NCI-H345 (cell line): ENCODE data around the gene SERPINB1.

Experiments
- DNase-seq: peaks from one replicate; lab custom pipeline; 2025; lab: John Stamatoyannopoulos, UW

SERPINB1 gene

DNA sequence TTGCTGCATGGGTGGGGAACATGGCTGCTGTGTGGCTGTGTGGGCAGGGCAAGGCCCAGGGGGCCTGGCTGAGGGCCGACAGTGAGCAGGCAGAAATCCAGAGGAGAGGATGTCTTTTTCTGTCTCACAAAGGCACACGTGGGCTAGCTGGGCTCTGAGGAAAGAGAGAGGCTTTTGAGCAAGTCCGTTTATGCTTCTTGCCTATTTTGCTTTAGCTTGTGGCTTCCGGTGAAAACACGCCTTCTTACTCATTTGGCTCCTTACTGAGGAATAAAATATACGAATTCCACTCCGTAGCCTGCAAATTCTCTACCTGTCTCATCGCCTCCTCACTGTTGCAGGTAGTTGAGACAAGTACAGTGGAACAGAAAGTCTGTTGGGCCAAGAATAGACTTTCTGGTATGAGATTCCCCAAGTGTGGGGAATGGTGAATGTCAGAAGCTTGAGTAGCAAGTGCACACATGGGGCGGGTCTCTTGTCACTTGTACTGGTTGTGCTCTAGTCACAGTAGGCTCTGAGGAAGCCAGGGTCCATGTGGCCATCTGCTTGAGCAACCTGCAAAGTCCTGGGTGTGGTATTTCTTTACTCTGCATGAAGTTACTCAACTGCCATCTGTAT is 48.0 kb downstream of the SERPINB1 start:
- peak; percentile 6 for DNase-seq

GRCh38 chr6:2792330-2793110 is 49.1 kb downstream of the SERPINB1 start:
- no peak for DNase-seq

DNA sequence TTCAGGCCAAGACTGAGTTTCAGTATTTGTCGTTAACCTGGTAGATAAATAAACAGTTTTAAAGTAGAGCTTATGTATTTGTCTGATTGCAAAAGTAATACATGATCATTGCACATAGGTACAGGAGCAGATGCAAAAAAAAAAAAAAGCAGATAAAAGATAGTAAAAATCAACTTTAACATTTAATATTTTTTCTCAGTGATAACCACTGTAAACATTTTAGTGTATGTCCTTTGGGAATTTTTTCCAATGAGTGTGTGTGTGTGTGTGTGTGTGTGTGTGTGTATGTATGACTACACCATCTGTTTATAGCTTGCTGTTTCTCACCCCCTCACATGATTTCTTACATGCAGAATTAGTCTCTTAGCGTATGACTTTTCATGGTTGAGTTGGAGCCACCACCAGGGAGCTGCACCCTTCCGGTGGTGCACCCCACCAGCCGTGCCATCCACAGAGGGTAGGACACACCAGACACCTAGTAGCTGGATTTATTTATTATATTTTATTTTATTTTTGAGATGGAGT is 50.2 kb downstream of the SERPINB1 start:
- DNase-seq, result no peak

GRCh38 chr6:2790588-2791449 is 50.8 kb downstream of the SERPINB1 start:
- no peak for DNase-seq

GRCh38 chr6:2786269-2786668 is 55.4 kb downstream of the SERPINB1 start:
- DNase-seq, result no peak

DNA sequence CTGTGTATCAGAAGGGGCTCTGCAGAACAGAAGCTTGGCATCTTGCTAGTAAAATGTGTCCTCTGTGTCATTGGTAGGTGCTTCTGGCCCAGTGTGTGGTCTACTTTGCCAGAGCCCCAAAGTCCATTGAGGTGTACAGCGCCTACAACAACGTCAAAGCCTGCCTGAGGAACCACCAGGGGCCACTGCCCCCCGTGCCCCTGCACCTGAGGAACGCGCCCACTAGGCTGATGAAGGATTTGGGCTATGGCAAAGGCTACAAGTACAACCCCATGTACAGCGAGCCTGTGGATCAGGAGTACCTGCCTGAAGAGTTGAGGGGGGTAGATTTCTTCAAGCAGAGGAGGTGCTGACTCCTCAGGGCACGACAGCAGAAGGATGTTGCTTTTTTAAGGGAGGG is 56.7 kb downstream of the SERPINB1 start:
- DNase-seq, result no peak

DNA sequence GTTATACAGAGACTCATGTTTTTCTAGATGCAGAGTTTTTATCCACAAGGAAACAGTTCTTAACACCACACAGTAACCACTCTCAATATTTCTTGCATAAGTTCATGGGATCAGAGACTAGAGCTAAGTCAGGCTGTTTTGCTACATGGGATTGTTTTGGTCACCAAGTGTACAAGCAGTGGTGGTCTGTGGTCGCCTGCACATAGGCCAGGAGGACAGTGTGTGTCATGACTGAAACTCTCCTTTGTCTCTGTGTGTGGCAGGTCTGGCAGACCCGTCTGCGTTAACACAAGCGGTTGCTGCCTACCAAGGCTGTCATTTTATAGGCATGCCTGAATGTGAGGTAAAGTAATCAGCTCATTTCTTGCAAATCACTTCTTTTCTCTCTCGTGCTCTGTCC is 57.6 kb downstream of the SERPINB1 start:
- no peak for DNase-seq

DNA sequence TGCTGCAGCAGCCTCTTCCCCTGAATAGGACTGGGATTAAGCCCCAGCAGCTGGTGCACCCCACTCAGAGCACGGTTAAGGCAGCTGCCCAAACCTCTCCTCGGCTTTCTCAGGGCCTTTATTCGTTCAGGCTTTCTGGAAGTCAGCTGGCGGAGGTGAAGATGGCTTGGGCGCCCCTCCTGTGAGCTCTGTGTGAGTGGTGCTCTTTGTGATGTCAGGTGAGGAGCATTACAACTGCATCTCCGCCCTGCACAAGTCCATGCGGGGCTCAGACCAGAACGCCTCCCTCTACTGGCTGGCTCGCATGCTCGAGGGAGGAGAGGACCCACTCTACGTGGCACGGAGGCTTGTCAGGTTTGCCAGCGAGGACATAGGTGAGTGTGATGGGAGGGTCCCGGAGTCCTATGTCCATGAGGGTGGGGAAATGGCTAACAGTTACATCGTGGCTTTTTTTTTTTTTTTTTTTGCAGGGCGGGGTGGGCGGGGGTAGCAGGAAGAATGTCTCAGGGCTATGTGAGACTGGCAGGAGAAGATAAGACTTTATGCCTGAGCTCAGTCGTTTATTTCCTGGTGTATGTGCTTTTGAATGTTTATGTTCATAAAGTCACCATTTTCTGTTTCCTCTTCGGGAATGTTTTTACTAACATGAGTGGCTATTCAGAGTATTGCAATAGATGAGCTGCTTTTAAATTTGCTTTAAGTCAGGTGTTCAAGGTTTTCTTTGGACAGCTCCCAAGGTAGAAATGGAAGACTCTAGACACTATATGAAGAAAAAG is 58.3 kb downstream of the SERPINB1 start:
- DNase-seq, result no peak

DNA sequence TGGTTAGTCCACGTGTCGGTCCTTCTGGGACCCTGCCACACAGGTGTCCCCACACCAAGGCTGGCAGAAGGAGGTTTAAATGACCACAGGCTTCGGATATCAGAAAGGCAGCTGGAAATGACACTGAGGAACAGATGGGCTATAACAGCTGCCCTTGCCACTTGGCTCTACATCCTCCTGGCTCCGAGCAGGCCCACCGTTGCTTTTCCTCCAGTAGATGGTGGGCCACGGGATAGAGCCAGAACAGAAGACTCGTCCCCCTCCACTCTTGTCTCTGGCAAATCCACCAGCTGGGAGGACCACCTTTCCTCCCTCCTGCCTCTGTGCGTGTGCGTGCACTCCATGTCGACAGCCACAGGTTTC is 58.9 kb downstream of the SERPINB1 start:
- DNase-seq, result no peak

DNA sequence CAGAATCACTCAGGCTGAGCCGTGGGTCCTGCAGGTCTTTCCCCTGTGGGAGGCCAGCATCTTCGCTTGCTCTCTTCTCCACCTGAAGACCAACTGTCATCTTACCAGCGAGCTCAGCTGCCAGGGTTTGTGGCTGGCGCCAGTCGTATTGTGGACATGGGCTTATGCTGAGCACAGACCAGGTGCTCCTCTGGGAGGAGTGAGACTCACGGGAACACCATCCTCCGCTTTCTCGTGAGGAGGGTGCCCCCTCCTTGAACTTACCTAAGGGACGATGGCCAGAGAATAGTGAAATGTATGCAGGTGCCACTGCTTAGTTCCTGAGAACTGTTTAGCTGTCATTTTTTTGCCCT is 59.3 kb downstream of the SERPINB1 start:
- no peak for DNase-seq
